NT2/D1 (cell line): ENCODE results near the gene SARS1.
"Not testable (repeated sequence)": the region's sequence is repeated elsewhere in the genome, so short reads cannot be mapped to it uniquely, and the experiment has no call there.

Source experiments
- DNase-seq: peaks from one replicate; pipeline ENCODE4 v3.0.0-alpha.2; 2011; ENCODE audit warnings: low read depth, low spot score
- H3K27me3 ChIP-seq: 2 replicates; pipeline ENCODE4 v1.6.0; 2011; ENCODE audit warnings: mild to moderate bottlenecking; ENCODE audit not compliant: insufficient read length, insufficient read depth
- H3K36me3 ChIP-seq: 2 replicates; pipeline ENCODE4 v1.6.1; 2011; ENCODE audit warnings: mild to moderate bottlenecking, low read length, mixed read lengths; ENCODE audit not compliant: insufficient read depth, insufficient read length
- H3K4me1 ChIP-seq: 2 replicates; pipeline ENCODE4 v1.5.1; 2011; ENCODE audit not compliant: insufficient read depth, insufficient read length
- H3K4me3 ChIP-seq: 2 replicates; pipeline ENCODE4 v1.5.1; 2011; ENCODE audit warnings: low read depth; ENCODE audit not compliant: insufficient read length
- H3K9ac ChIP-seq: 2 replicates; pipeline ENCODE4 v1.6.0; 2011; ENCODE audit warnings: low read depth; ENCODE audit not compliant: insufficient read length
- H3K9me3 ChIP-seq: 2 replicates; pipeline ENCODE4 v1.5.1; 2011; ENCODE audit warnings: mild to moderate bottlenecking, low read length; ENCODE audit not compliant: insufficient read depth
- SUZ12 ChIP-seq: IDR thresholded peaks from 2 replicates; pipeline ENCODE4 v1.6.1; 2011; ENCODE audit not compliant: insufficient read length, insufficient read depth; ENCODE audit errors: extremely low read depth
- YY1 ChIP-seq: IDR thresholded peaks from 2 replicates; pipeline ENCODE4 v1.6.1; 2011; ENCODE audit not compliant: insufficient read length, insufficient read depth
- ZNF274 ChIP-seq: IDR thresholded peaks from 2 replicates; pipeline ENCODE4 v1.6.1; 2011; ENCODE audit warnings: mild to moderate bottlenecking, low read depth, low read length

SARS1 gene

DNA sequence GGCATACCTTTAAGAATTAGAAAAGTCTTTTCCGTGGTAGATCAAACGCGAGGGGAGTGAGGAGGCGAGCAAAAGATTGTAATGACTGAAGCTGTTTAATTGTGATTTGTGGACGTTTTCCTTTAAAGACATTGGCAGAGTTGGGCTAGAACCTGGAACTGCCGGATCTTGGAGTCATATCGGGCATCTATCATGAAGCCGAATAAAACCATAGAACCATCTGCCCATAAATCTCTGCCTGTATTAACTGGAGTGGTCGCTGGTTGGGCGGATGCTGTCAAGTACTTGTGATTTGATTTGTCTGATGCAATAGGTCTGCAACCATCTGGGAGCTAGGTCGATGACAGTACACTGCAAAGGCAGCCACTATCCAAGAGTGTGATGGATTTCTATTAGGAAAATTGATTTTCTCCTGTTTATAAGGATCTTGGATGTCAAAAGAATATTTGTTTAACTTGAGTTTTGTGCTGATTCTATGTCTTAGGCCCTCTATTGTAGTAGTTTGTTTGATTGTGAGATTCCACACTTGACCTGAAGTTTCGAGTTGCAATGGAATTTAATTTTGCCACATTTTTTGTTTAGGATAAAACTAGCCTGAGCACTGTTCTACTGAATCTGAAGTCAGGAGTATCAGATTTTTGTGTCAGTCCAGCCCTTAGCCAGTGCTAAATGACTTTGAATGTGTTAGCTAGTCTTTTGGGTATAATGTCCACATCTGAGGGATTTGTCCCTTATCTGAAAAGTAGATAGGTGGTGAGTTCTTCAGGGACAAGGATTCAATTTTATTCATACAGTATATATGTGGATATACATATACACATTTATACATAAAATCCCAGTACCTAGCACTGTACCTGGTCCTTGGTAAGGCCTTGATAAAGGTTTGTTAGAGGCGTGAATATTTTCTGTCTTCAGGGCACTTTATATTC is 1.2 kb downstream of the SARS1 start:
- H3K9me3 ChIP-seq: no peaks in the 10 kb centered on the region
- no peaks in the 10 kb centered on the region for H3K4me1 ChIP-seq
- H3K9ac ChIP-seq: peak overlapping the region; percentile 99
- TF ChIP-seq YY1: no peak
- TF ChIP-seq ZNF274: no peak
- TF ChIP-seq SUZ12: no peak
- DNase-seq: no peak
- peaks cover 23% of the 10 kb centered on the region for H3K36me3 ChIP-seq
- H3K4me3 ChIP-seq: peak overlapping the region; percentile 100
- H3K27me3 ChIP-seq: no peaks in the 10 kb centered on the region

DNA sequence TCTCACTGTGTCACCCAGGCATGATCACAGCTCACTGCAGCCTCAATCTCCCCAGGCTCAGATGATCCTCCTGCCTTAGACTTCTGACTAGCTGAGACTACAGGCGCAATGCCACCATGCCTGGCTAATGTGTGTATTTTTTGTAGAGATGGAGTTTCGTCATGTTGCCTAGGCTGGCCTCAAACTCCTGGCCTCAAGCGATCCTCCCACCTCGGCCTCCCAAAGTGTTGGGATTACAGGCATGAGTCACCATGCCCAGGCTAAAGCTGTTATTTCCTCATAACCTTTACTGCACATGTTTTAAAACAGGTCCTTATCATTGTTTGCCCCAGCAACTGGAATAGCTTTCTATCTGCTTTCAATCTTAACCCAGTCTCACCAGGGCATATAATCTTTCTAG is 2.9 kb downstream of the SARS1 start:
- no peaks in the 10 kb centered on the region for H3K4me1 ChIP-seq
- no peaks in the 10 kb centered on the region for H3K27me3 ChIP-seq
- DNase-seq: no peak
- no peak overlapping the region for H3K4me3 ChIP-seq
- no peak overlapping the region for H3K9ac ChIP-seq
- no peaks in the 10 kb centered on the region for H3K9me3 ChIP-seq
- TF ChIP-seq SUZ12: no peak
- TF ChIP-seq YY1: no peak
- TF ChIP-seq ZNF274: no peak
- peaks cover 23% of the 10 kb centered on the region for H3K36me3 ChIP-seq

DNA sequence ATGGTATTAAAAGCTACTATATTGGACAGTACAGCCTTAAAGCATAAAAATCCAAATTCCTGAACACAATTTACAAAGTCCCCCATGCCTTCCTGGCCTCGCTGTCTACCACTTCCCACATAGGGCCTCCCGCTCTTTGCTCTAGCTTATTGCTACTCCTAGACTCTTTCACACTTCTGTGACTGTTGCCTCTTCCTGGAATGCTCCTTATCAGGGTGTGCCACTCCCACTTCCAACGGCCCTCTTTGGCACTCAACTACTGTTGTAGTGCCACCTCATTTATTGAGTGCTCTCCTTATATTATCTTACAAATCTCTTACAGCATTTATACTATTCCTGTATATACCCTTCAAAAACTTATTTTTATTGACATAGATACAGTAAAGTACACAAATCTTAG is 4.8 kb downstream of the SARS1 start:
- no peaks in the 10 kb centered on the region for H3K27me3 ChIP-seq
- no peaks in the 10 kb centered on the region for H3K9me3 ChIP-seq
- H3K36me3 ChIP-seq: peaks cover 26% of the 10 kb centered on the region
- no peak for DNase-seq
- H3K4me3 ChIP-seq: no peak overlapping the region
- TF ChIP-seq ZNF274: no peak
- TF ChIP-seq YY1: no peak
- no peak for TF ChIP-seq SUZ12
- no peaks in the 10 kb centered on the region for H3K4me1 ChIP-seq
- no peak overlapping the region for H3K9ac ChIP-seq

DNA sequence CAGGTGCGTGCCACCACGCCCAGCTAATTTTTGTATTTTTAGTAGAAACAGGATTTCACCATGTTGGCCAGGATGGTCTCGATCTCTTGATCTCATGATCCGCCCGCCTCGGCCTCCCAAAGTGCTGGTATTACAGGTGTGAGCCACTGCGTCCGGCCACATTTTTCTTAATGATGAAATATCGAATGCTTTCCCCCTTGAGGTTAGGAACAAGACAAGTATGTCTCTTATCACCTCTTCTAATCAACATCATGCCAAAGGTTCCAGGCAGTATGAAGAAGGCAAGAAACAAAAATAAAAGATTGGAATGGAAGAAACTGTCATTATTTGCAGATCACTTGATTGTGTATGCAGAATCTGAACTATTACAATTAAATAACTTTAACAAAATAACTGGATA is 7.5 kb downstream of the SARS1 start:
- H3K4me1 ChIP-seq, H3K9ac ChIP-seq, H3K27me3 ChIP-seq, H3K4me3 ChIP-seq, H3K9me3 ChIP-seq, DNase-seq: not testable (repeated sequence)
- H3K36me3 ChIP-seq: peaks cover 28% of the 10 kb centered on the region

DNA sequence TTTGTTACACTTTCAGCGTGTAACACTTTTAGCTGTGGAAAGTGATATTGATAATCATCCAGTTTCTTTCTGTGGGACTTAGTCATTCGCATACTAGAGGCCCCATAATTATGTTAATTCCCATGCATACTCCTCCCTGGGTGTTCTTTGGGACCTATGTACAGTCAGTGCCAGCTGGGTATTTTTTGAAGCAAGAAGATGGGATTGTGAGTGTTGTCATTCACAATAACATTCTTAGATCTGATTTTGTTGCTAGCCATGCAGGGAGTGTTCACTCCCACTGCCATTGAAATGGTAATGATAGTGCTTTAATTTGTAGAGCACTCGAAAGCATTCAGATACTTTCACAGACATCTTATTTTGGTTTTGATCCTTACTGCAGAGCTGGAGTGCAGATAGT is 11.6 kb downstream of the SARS1 start:
- H3K27me3 ChIP-seq: no peaks in the 10 kb centered on the region
- no peak overlapping the region for H3K9ac ChIP-seq
- H3K9me3 ChIP-seq: no peaks in the 10 kb centered on the region
- H3K36me3 ChIP-seq: peaks cover 32% of the 10 kb centered on the region
- H3K4me3 ChIP-seq: no peak overlapping the region
- DNase-seq: no peak
- peaks cover 7% of the 10 kb centered on the region for H3K4me1 ChIP-seq
- TF ChIP-seq ZNF274: no peak
- TF ChIP-seq SUZ12: no peak
- no peak for TF ChIP-seq YY1

DNA sequence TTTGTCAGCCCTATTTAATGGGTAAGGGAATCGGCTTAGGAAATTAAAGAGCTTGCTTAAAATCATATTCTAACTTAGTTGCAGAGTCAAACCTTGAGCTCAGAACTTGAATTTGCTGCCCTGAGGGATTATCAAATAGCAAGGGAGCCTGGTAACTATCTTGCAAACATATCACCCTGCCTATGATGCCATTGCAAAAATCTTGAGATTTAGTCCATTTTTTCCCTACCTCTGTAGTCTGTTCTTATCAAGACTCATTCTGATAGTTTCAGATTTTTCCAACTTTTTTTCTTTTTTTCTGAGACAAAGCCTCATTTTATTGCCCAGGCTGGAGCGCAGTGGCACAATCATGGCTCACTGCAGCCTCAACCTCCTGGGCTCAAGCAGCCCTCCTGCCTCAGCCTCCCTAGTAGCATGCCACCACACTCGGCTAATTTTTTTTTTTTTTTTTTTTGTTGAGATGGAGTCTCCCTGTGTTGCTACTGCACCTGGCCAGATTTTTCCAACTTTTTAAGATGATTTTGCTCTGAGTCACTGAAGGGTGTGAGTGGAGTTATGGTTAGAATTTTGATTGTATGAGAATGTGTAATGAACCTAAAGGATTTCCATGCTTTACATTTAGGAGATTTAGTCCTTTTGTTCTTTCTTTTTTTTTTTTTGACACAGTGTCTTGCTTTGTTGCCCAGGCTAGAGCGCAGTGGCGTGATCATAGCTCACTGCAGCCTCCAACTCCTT is 12.2 kb downstream of the SARS1 start:
- Histone ChIP-seq H3K4me1 (peaks cover 7% of the 10 kb centered on the region), H3K9ac (no peak overlapping the region), H3K36me3 (peaks cover 37% of the 10 kb centered on the region), H3K4me3 (no peak overlapping the region), H3K9me3 (no peaks in the 10 kb centered on the region), H3K27me3 (no peaks in the 10 kb centered on the region)
- DNase-seq: no peak
- TF ChIP-seq SUZ12: no peak
- no peak for TF ChIP-seq YY1
- no peak for TF ChIP-seq ZNF274

DNA sequence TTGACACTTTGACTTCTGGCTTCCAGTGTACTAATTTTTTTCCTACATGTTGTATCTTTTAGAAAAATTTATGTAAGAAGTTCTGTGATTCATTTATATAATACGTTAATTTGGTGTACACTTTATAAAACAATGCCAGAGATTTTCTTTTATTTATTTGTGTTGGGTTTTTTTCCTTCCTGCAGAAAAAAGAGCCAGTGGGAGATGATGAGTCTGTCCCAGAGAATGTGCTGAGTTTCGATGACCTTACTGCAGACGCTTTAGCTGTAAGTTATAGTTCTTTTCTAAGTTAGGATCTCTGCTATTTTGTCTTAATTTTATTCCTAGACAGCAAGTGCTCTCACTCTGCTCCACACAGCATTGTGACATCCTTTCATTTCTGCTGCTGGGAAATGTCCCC is 14.4 kb downstream of the SARS1 start:
- Histone ChIP-seq H3K36me3 (peaks cover 58% of the 10 kb centered on the region), H3K9ac (no peak overlapping the region), H3K4me1 (peaks cover 9% of the 10 kb centered on the region), H3K4me3 (no peak overlapping the region), H3K27me3 (no peaks in the 10 kb centered on the region), H3K9me3 (no peaks in the 10 kb centered on the region)
- DNase-seq: no peak
- no peak for TF ChIP-seq ZNF274
- TF ChIP-seq SUZ12: no peak
- no peak for TF ChIP-seq YY1
